Coronary artery (tissue), 2 donors: ENCODE results near the gene CMC1.

Experiments used
- DNase-seq: peaks from one replicate; pipeline ENCODE4 v3.0.0-alpha.2; 2017; ENCODE audit warnings: low spot score
- H3K27ac ChIP-seq, 2 donors: fragments of 200-600 bp; sonication (generic); one replicate each; pipeline ENCODE4 v1.5.1; 2016 to 2019
- H3K4me3 ChIP-seq: fragments of 200-600 bp; sonication (generic); 2 replicates; pipeline ENCODE4 v1.5.1; 2016; ENCODE audit warnings: mild to moderate bottlenecking, moderate library complexity
- CTCF ChIP-seq: fragments of 200-600 bp; sonication (generic); IDR thresholded peaks from one replicate; pipeline ENCODE4 v1.5.1; 2019; ENCODE audit warnings: antibody characterized with exemption

The CMC1 gene

GRCh38 chr3:28286595-28286994, 45.2 kb downstream of the CMC1 start:
- Histone ChIP-seq H3K27ac (no peak overlapping the region), H3K4me3 (no peak overlapping the region)
- TF ChIP-seq CTCF, result peak; percentile 47
- DNase-seq, result no peak

- DNase-seq, result no peak
- H3K4me3 ChIP-seq, result no peak overlapping the region
- no peak for TF ChIP-seq CTCF
- no peak overlapping the region for H3K27ac ChIP-seq
Observed at GRCh38 chr3:28287046-28287445, 45.6 kb downstream of the CMC1 start.

GRCh38 chr3:28290863-28291300, 49.5 kb downstream of the CMC1 start:
- H3K27ac ChIP-seq, result no peak overlapping the region
- no peak for DNase-seq
- no peak for TF ChIP-seq CTCF
- H3K4me3 ChIP-seq, result no peak overlapping the region

- TF ChIP-seq CTCF, result no peak
- no peak overlapping the region for H3K4me3 ChIP-seq
- H3K27ac ChIP-seq, result no peak overlapping the region
- no peak for DNase-seq
Observed at GRCh38 chr3:28291577-28291976, 50.2 kb downstream of the CMC1 start.

- TF ChIP-seq CTCF, result no peak
Observed at GRCh38 chr3:28292622-28293021, 51.2 kb downstream of the CMC1 start.

GRCh38 chr3:28294667-28295413, 53.4 kb downstream of the CMC1 start:
- no peak overlapping the region for H3K27ac ChIP-seq
- no peak overlapping the region for H3K4me3 ChIP-seq
- no peak for DNase-seq
- TF ChIP-seq CTCF, result no peak

More at GRCh38 chr3:28292622-28293021, 51.2 kb downstream of the CMC1 start:
- DNase-seq, result no peak
- H3K27ac ChIP-seq, result no peak overlapping the region
- no peak overlapping the region for H3K4me3 ChIP-seq

- no peak for TF ChIP-seq CTCF
- H3K27ac ChIP-seq, result no peak overlapping the region
- H3K4me3 ChIP-seq, result peak overlapping the region; percentile 36
- no peak for DNase-seq
Observed at GRCh38 chr3:28295898-28296490, 54.6 kb downstream of the CMC1 start.
